ENCODE data around the gene RIOX2. TPM values are rescaled to one million over a fixed set of nuclear protein-coding genes. Genes with fewer than 3 reads are reported as not detected.

RIOX2 gene
- total RNA-seq, result 24.2 and 35.5 TPM in 2 replicates

GRCh38 chr3:97971679-97972567 lies at the start of gene RIOX2:
Gene RIOX2, minus strand, starts transcription at chr3:97972431. Its CDS starts 4,838 bp downstream, at chr3:97967593.

Other genes with a start within 250 kb of the RIOX2 start
- gene ARL6, start 207.7 kb downstream of the RIOX2 start, total RNA-seq, result 11.4 and 13.6 TPM in 2 replicates
- 37.6 and 37.7 TPM in 2 replicates for gene CRYBG3, start 150.4 kb downstream of the RIOX2 start, total RNA-seq
- not detected in 2 replicates for gene GABRR3, start 62.9 kb upstream of the RIOX2 start, total RNA-seq
- gene OR5AC2, start 114.7 kb upstream of the RIOX2 start, total RNA-seq, result not detected in 2 replicates
- gene OR5H1, start 158.3 kb upstream of the RIOX2 start, total RNA-seq, result not detected in 2 replicates
- not detected in 2 replicates for gene OR5H14, start 175.0 kb upstream of the RIOX2 start, total RNA-seq
- not detected in 2 replicates for gene OR5H15, start 194.3 kb upstream of the RIOX2 start, total RNA-seq